Bronchial epithelial cell (primary cell): ENCODE results near the gene DNAH1. TPM values are rescaled to one million over a fixed set of nuclear protein-coding genes. Genes with fewer than 3 reads are reported as not detected.
A peak's percentile ranks its signal among the peaks of the same experiment; 100 is the strongest.

ENCODE experiments used
- DNase-seq: peaks from one replicate; pipeline ENCODE4 v3.0.0-alpha.2; 2010; ENCODE audit warnings: low read depth
- FAIRE-seq: peaks from 2 replicates; lab custom pipeline; 2011; peaks lifted over from hg19 to GRCh38; lab: Jason Lieb, UNC
- H3K27me3 ChIP-seq: 2 replicates; pipeline ENCODE4 v1.5.1; 2011; ENCODE audit warnings: low read length; ENCODE audit not compliant: control insufficient read depth, insufficient read depth
- H3K36me3 ChIP-seq: 2 replicates; pipeline ENCODE4 v1.5.1; 2011; ENCODE audit warnings: low read length; ENCODE audit not compliant: control insufficient read depth, insufficient read depth
- H3K4me3 ChIP-seq: 2 replicates; pipeline ENCODE4 v1.5.1; 2011; ENCODE audit warnings: mild to moderate bottlenecking, low read depth, low read length, control low read depth
- CTCF ChIP-seq: IDR thresholded peaks from 2 replicates; pipeline ENCODE4 v1.5.1; 2011; ENCODE audit warnings: mild to moderate bottlenecking, moderate library complexity, low read length, control low read depth, inconsistent platforms; ENCODE audit not compliant: insufficient read depth, severe bottlenecking
- total RNA-seq: library from RNA; depleted of rRNA; stranded (reverse); fragments of >200 nt; gene quantifications from 2 replicates; pipeline ENCODE4 v1.2.1, GENCODE V29; 2014

Gene DNAH1
- total RNA-seq, 1 donor from 2014 or later: 0.79 TPM

GRCh38 chr3:52361898-52362297 is 45.8 kb downstream of the DNAH1 start:
- no peak for TF ChIP-seq CTCF
- FAIRE-seq: no peak
- DNase-seq: no peak
- Histone ChIP-seq H3K36me3 (no peaks in the 10 kb centered on the region), H3K4me3 (no peak overlapping the region), H3K27me3 (peaks cover 4% of the 10 kb centered on the region)

- Histone ChIP-seq H3K36me3 (no peaks in the 10 kb centered on the region), H3K27me3 (peaks cover 2% of the 10 kb centered on the region), H3K4me3 (no peak overlapping the region)
- no peak for DNase-seq
- FAIRE-seq: peak; percentile 77
- TF ChIP-seq CTCF: no peak
Measured at GRCh38 chr3:52364322-52365035, 48.4 kb downstream of the DNAH1 start.

GRCh38 chr3:52366527-52366926 is 50.4 kb downstream of the DNAH1 start:
- DNase-seq (no peak), FAIRE-seq (no peak)
- Histone ChIP-seq H3K4me3 (no peak overlapping the region), H3K36me3 (no peaks in the 10 kb centered on the region), H3K27me3 (peaks cover 4% of the 10 kb centered on the region)
- no peak for TF ChIP-seq CTCF

GRCh38 chr3:52367891-52368880 is 52.1 kb downstream of the DNAH1 start:
- peak; percentile 13 for FAIRE-seq

GRCh38 chr3:52370531-52370930 is 54.4 kb downstream of the DNAH1 start:
- peaks cover 17% of the 10 kb centered on the region for H3K27me3 ChIP-seq
- TF ChIP-seq CTCF: no peak
- no peaks in the 10 kb centered on the region for H3K36me3 ChIP-seq
- no peak for DNase-seq
- H3K4me3 ChIP-seq: no peak overlapping the region
- FAIRE-seq: no peak

More at GRCh38 chr3:52367891-52368880, 52.1 kb downstream of the DNAH1 start:
- DNase-seq: no peak
- no peak for TF ChIP-seq CTCF
- Histone ChIP-seq H3K36me3 (no peaks in the 10 kb centered on the region), H3K27me3 (peaks cover 9% of the 10 kb centered on the region), H3K4me3 (no peak overlapping the region)
